Stimulated activated CD8-positive, alpha-beta memory T cell treated with anti-CD3 and anti-CD28 coated beads, Interleukin-12 subunit alpha, Interleukin-12 subunit beta, amount 100 ng/mL, for 24 hours (primary cell): ENCODE data around the gene OR10C1.

Experiments
- DNase-seq: peaks from one replicate; pipeline ENCODE4 v3.0.0-alpha.2; 2020; ENCODE audit errors: extremely low read depth

Gene OR10C1

GRCh38 chr6:29477923-29478450 lies 38.9 kb downstream of the OR10C1 start:
- DNase-seq, result no peak

- DNase-seq, result no peak
These were observed 39.6 kb downstream of the OR10C1 start for GRCh38 chr6:29478740-29479139.

- DNase-seq, result no peak
These were observed 40.5 kb downstream of the OR10C1 start for GRCh38 chr6:29479560-29479959.

DNA sequence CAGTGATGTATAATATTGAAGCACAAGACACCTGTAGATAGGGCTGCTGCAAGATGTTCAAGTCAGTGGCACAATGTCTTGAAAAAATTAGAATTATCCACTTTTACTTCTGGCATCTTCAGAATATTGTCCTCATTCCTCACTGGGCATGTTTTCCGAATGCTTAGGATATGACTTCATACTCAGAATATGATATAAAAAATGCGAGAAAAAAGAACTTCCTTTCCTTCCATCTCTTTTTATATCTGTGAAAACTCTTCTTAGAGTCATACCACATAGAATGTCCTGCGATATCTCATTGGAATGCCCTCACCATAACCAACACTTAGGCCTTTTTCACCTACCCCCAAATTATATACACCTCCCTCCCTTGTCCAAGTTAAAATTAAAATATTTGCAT lies 44.1 kb downstream of the OR10C1 start:
- no peak for DNase-seq

- DNase-seq, result no peak
These were observed 44.6 kb downstream of the OR10C1 start for GRCh38 chr6:29483735-29484134.

- no peak for DNase-seq
These were observed 47.5 kb downstream of the OR10C1 start for GRCh38 chr6:29486577-29486976.

DNA sequence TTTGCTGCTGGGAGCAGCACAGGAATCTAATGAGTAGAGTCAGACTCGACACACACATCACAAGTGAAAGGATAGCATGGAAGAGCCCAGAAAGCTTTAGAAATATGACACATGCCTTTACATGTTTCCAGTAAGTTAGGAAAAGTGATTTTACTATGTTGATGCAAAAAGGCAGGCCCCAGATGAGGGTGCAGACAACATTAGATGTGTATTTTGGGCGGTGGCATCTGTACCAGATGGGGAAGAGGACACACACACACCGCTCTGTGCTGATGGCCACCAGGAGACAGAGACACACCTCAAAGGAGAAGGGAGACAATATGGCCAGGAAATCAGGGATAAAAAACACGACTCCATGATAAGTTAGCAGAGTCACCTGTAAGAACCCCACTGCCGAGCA lies 48.0 kb downstream of the OR10C1 start:
- DNase-seq, result no peak

DNA sequence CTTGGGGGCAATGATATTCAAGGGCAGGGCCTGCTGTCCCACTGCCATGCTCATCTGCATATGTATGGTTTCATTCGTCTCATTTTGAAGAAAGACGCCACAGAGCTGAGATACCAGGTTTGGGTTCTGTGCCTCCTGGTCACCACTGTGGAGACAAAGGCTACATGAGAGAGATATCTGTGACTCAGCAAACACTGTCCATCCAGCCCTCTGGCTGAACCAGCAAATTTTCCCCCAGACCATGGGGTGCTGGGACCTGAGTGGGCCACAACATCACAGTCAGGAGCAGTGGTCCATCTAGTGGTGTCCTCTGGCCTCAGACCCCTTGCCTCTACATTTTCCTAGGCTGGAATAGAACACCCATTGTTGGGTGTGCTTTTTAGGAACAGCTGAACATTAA lies 48.6 kb downstream of the OR10C1 start, which contains the start of gene MAS1L:
MAS1L (minus strand) TSS at position 297 of the 400 bp plus-strand sequence; CDS start at position 243, 54 bp downstream.
- DNase-seq, result no peak

- no peak for DNase-seq
These were observed 49.8 kb downstream of the OR10C1 start for GRCh38 chr6:29488874-29489273.

- no peak for DNase-seq
These were observed 50.2 kb downstream of the OR10C1 start for GRCh38 chr6:29489286-29489685.

DNA sequence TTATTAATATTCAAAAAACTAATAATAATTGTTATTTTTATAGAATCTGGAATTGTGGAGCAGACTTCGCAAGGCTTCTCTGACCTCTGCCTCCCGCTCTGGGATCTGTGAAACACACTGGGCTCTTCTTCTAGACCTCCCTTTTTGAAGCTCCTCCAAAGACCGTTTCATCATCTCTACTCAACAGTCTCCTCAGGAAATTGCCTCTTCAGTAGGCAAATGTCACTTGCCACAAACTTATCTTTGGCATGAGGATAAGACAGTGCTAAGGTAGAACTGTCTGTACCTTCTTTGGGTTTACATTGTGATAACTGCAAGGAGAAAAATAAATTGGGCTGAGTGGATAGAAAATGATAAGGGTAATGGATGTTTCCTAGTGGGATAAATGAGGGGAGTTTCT lies 50.9 kb downstream of the OR10C1 start:
- no peak for DNase-seq

DNA sequence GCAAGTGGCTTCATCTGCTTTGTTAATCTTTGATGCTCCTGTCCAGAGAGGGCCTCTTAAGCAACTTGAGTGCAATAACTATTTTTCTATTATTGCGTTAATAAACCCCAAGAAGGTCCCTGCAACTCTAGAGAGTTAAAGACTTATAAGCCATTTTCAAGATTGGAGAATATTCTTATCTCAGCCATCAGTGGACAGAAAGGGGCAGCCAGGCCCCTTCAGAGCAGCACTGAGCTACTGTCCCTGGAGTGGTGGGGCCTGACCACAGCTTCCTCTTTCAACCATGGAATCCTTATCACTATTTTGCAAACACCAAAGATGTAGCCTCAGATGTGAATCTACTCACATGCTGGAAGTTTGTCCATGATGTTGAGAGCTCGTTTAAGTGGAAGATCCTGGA lies 51.4 kb downstream of the OR10C1 start:
- no peak for DNase-seq
